Epithelial cell of prostate (primary cell): ENCODE measurements around the gene MMP28.

ENCODE experiments used
- DNase-seq: peaks from one replicate; pipeline ENCODE4 v3.0.0-alpha.2; 2011; ENCODE audit warnings: low read depth, low spot score
- H3K27ac ChIP-seq: fragments of 450-650 bp; 2 replicates; pipeline ENCODE4 v1.5.1; 2017; ENCODE audit warnings: mild to moderate bottlenecking

Gene MMP28

GRCh38 chr17:35801583-35802224 is 6.3 kb upstream of the MMP28 start:
- H3K27ac ChIP-seq: no peak overlapping the region
- no peak for DNase-seq

- no peak for DNase-seq
- H3K27ac ChIP-seq: no peak overlapping the region
Observed at GRCh38 chr17:35799942-35800341, 4.5 kb upstream of the MMP28 start.

GRCh38 chr17:35797918-35798317 is 2.5 kb upstream of the MMP28 start:
- DNase-seq: no peak

GRCh38 chr17:35797370-35797769 is 1.9 kb upstream of the MMP28 start:
- no peak overlapping the region for H3K27ac ChIP-seq
- DNase-seq: no peak

More at GRCh38 chr17:35797918-35798317, 2.5 kb upstream of the MMP28 start:
- no peak overlapping the region for H3K27ac ChIP-seq

GRCh38 chr17:35796942-35797341 is 1.5 kb upstream of the MMP28 start:
- DNase-seq: no peak
- H3K27ac ChIP-seq: no peak overlapping the region

- no peak for DNase-seq
- peak overlapping the region; percentile 52 for H3K27ac ChIP-seq
Observed at GRCh38 chr17:35795871-35796265, 427 bp upstream of the MMP28 start.

GRCh38 chr17:35793257-35793656 is 2.2 kb downstream of the MMP28 start:
- no peak overlapping the region for H3K27ac ChIP-seq
- no peak for DNase-seq

GRCh38 chr17:35791681-35792350 is 3.6 kb downstream of the MMP28 start:
- H3K27ac ChIP-seq: no peak overlapping the region
- DNase-seq: no peak

- H3K27ac ChIP-seq: peak overlapping the region; percentile 84
- DNase-seq: no peak
Observed at GRCh38 chr17:35790841-35791240, 4.6 kb downstream of the MMP28 start.

GRCh38 chr17:35788477-35789368 is 6.7 kb downstream of the MMP28 start:
- peak; percentile 85 for DNase-seq
- peak overlapping the region; percentile 84 for H3K27ac ChIP-seq

- no peak for DNase-seq
- H3K27ac ChIP-seq: peak overlapping the region; percentile 84
Observed at GRCh38 chr17:35786941-35787432, 8.5 kb downstream of the MMP28 start.

- H3K27ac ChIP-seq: peak overlapping the region; percentile 84
- DNase-seq: peak; percentile 91
Observed at GRCh38 chr17:35784895-35785294, 10.5 kb downstream of the MMP28 start.

GRCh38 chr17:35780950-35781349 is 14.5 kb downstream of the MMP28 start:
- H3K27ac ChIP-seq: no peak overlapping the region
- DNase-seq: no peak

- H3K27ac ChIP-seq: peak overlapping the region; percentile 64
- no peak for DNase-seq
Observed at GRCh38 chr17:35778641-35779196, 16.7 kb downstream of the MMP28 start.

- no peak for DNase-seq
- H3K27ac ChIP-seq: no peak overlapping the region
Observed at GRCh38 chr17:35775583-35775982, 19.9 kb downstream of the MMP28 start.

GRCh38 chr17:35775039-35775438 is 20.4 kb downstream of the MMP28 start:
- no peak for DNase-seq
- no peak overlapping the region for H3K27ac ChIP-seq

GRCh38 chr17:35774499-35774898 is 20.9 kb downstream of the MMP28 start:
- H3K27ac ChIP-seq: no peak overlapping the region
- DNase-seq: no peak

- no peak for DNase-seq
- no peak overlapping the region for H3K27ac ChIP-seq
Observed at GRCh38 chr17:35773679-35774425, 21.6 kb downstream of the MMP28 start.

GRCh38 chr17:35773129-35773528 is 22.3 kb downstream of the MMP28 start:
- DNase-seq: no peak
- H3K27ac ChIP-seq: no peak overlapping the region
